Measurements from ENCODE around the gene VIT. TPM values are rescaled to one million over a fixed set of nuclear protein-coding genes. Genes with fewer than 3 reads are reported as not detected.

VIT gene
- total RNA-seq, 1 donor from 2014 or later: 0.78 TPM

DNA sequence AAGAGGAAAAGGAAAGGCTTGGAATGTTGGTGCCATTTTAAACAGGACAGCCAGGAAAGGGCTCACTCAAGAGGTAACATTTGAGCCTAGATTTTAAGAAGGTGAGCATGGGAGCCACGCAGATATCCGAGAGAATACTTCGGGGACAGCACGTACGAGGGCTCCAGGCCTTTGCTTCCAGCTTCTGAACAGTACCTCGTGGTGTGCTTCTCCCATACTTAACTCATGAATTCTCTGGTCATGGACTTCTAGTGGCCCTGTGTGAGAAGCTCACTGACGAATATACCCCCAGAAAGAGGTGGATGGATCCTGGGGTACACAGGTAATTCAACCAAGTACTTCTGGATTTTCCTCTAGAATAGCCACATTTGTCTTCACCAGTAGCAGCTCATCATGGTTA lies 2.7 kb upstream of the VIT start:
- peaks cover 27% of the 10 kb centered on the region for H3K4me1 Mint-ChIP-seq
- no peak overlapping the region for H3K27ac Mint-ChIP-seq
- H3K36me3 Mint-ChIP-seq: no peaks in the 10 kb centered on the region
- no peaks in the 10 kb centered on the region for H3K27me3 Mint-ChIP-seq (ENCODE audit: low read depth)
- TF ChIP-seq, protein P1, sequence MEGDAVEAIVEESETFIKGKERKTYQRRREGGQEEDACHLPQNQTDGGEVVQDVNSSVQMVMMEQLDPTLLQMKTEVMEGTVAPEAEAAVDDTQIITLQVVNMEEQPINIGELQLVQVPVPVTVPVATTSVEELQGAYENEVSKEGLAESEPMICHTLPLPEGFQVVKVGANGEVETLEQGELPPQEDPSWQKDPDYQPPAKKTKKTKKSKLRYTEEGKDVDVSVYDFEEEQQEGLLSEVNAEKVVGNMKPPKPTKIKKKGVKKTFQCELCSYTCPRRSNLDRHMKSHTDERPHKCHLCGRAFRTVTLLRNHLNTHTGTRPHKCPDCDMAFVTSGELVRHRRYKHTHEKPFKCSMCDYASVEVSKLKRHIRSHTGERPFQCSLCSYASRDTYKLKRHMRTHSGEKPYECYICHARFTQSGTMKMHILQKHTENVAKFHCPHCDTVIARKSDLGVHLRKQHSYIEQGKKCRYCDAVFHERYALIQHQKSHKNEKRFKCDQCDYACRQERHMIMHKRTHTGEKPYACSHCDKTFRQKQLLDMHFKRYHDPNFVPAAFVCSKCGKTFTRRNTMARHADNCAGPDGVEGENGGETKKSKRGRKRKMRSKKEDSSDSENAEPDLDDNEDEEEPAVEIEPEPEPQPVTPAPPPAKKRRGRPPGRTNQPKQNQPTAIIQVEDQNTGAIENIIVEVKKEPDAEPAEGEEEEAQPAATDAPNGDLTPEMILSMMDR (IDR thresholded peaks at IDR 0.05; ENCODE audit: unreplicated experiment): no peak
- no peak overlapping the region for H3K4me3 Mint-ChIP-seq
- no peak for DNase-seq (ENCODE audit: low spot score in 2 of 2, unreplicated experiment in 2 of 2)
- H3K9me3 Mint-ChIP-seq: peaks cover 7% of the 10 kb centered on the region

DNA sequence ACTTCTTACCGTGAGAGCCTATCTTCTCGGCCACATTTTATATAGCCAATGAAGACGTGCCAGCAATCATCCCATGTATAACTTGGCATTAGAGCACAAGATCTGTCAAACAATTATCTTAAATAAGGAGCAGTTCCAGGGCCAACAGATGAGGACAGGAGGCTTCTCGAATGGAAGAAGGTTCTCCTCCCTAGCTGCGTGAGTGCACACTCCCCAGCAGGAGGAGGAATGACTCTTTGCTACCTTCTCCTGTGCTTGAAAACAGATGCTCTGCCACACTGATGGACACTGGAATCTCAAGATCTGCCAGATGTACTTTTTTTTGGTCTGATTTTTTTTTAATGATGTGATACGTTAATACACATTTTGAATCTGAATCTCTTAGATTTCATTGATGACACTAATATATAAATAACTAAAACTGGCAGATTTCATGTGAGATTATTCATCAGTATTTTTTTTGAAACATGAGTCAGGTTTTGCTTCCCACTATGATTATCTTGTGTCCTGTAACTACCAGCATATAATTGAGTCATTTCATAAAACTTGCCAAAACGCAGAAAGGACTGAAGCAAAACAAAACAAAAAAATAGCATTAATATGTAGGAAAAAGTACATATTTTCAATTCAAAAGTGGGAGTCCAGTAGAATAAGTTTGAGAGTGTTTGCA lies 626 bp upstream of the VIT start:
- TF ChIP-seq, protein P1 (IDR thresholded peaks at IDR 0.05; ENCODE audit: unreplicated experiment): no peak
- DNase-seq (ENCODE audit: low spot score in 2 of 2, unreplicated experiment in 2 of 2): no peak
- H3K9me3 Mint-ChIP-seq: no peaks in the 10 kb centered on the region
- no peaks in the 10 kb centered on the region for H3K36me3 Mint-ChIP-seq
- no peaks in the 10 kb centered on the region for H3K27me3 Mint-ChIP-seq (ENCODE audit: low read depth)
- H3K4me1 Mint-ChIP-seq: peaks cover 30% of the 10 kb centered on the region
- H3K27ac Mint-ChIP-seq: no peak overlapping the region
- no peak overlapping the region for H3K4me3 Mint-ChIP-seq

DNA sequence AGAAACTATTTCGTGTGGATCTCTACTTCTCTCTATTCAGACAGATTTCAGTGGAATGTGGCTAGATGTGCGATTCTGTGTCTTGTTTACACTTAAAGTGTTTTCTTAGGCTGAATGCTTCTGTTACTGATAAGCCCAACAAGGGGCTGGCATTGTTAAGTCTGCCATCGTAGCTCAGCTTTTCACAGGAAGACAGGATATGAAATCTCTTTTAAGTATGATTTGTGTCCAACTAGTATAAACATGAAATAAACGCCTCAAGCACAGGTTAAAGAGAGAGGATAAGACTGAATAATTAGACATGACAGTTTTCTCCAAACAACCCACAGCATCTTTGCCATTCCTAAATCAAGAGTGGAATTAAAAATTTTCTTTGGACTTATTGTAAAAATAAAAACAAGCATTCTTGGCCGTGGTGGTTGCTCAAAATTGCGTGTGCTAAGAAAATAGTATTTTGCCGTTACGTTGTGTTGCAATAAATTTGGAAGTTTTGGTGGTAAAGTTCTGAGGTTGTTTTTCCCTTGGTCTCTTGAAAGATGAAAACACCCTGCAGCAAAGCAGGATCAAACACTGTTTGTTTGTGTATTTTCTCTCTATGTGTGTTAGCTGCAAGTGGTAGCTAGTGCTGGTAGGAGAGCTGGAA lies 1.0 kb downstream of the VIT start:
- Mint-ChIP-seq H3K27me3 (ENCODE audit: low read depth) (no peaks in the 10 kb centered on the region), H3K4me1 (peaks cover 42% of the 10 kb centered on the region), H3K36me3 (no peaks in the 10 kb centered on the region), H3K9me3 (no peaks in the 10 kb centered on the region), H3K27ac (peak overlapping the region; percentile 81), H3K4me3 (no peak overlapping the region)
- TF ChIP-seq, protein P1 (IDR thresholded peaks at IDR 0.05; ENCODE audit: unreplicated experiment): no peak
- no peak for DNase-seq (ENCODE audit: low spot score in 2 of 2, unreplicated experiment in 2 of 2)

DNA sequence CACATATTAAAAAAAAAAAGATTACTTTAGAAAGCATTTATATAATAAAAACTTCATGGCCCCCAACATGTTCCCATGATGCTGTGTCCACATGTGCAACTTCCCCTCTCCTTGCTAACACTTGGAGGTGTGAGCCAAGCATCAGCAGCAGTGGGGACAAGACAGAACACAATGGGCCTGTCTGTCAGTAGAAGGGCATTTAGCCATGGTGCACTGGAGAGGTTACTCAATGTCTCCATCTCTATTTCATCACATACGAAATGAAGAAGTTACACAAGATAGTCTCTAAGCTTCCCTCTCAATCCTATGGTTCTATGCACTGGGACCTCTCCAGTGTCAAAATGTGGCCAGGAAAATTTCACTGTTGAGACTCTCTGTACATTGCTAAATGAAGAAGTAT lies 2.5 kb downstream of the VIT start:
- no peaks in the 10 kb centered on the region for H3K36me3 Mint-ChIP-seq
- peaks cover 51% of the 10 kb centered on the region for H3K4me1 Mint-ChIP-seq
- TF ChIP-seq, protein P1 (IDR thresholded peaks at IDR 0.05; ENCODE audit: unreplicated experiment): no peak
- no peaks in the 10 kb centered on the region for H3K9me3 Mint-ChIP-seq
- H3K27me3 Mint-ChIP-seq (ENCODE audit: low read depth): no peaks in the 10 kb centered on the region
- H3K27ac Mint-ChIP-seq: no peak overlapping the region
- H3K4me3 Mint-ChIP-seq: no peak overlapping the region
- DNase-seq (ENCODE audit: low spot score in 2 of 2, unreplicated experiment in 2 of 2): no peak

DNA sequence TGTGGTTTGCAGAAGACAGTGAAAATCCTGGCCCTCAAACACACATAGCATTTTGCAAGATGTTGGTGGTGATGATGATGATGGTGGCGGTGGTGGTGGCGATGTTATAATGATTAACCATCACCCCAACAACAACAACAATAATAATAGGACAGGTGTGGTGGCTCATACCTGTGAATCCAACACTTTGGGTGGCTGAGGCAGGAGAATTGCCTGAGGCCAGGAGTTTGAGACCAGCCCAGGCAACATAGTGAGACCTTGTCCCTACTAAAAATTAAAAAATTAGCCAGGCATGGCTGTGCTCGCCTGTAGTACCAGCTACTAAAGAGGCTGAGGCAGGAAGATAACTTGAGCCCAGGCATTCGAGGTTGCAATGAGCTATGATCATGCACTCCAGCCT lies 3.8 kb downstream of the VIT start:
- TF ChIP-seq, protein P1 (IDR thresholded peaks at IDR 0.05; ENCODE audit: unreplicated experiment): no peak
- no peak overlapping the region for H3K4me3 Mint-ChIP-seq
- H3K27me3 Mint-ChIP-seq (ENCODE audit: low read depth): no peaks in the 10 kb centered on the region
- H3K27ac Mint-ChIP-seq: no peak overlapping the region
- H3K9me3 Mint-ChIP-seq: no peaks in the 10 kb centered on the region
- H3K36me3 Mint-ChIP-seq: no peaks in the 10 kb centered on the region
- peaks cover 62% of the 10 kb centered on the region for H3K4me1 Mint-ChIP-seq
- DNase-seq (ENCODE audit: low spot score in 2 of 2, unreplicated experiment in 2 of 2): no peak
